HL-60 (cell line): Measurements from ENCODE around the gene WNT8A.

Source experiments
- DNase-seq, 2 experiments: peaks; one replicate each; pipeline ENCODE4 v3.0.0-alpha.2; 2010 to 2020; ENCODE audit warnings: low read depth in 1 of 2, low spot score in 1 of 2
- H3K27ac ChIP-seq: fragments of 250-450 bp; sonication (Bioruptor Pico); replicated peaks from 2 replicates; pipeline ENCODE4 v1.5.1; 2020; ENCODE audit warnings: mild to moderate bottlenecking, moderate library complexity
- H3K27me3 ChIP-seq: fragments of 250-450 bp; sonication (Bioruptor Pico); 2 replicates; pipeline ENCODE4 v1.5.1; 2021; ENCODE audit warnings: mild to moderate bottlenecking, moderate library complexity; ENCODE audit not compliant: insufficient read depth, poor library complexity, severe bottlenecking
- H3K4me3 ChIP-seq: replicated peaks from 2 replicates; pipeline ENCODE4 v1.5.1; 2011; ENCODE audit warnings: mild to moderate bottlenecking, control low read depth, low read length; ENCODE audit not compliant: insufficient read depth
- GABPA ChIP-seq: IDR thresholded peaks from 2 replicates; pipeline ENCODE4 v1.6.1; 2012; ENCODE audit warnings: low read depth
- POLR2AphosphoS5 ChIP-seq: IDR thresholded peaks from 2 replicates; pipeline ENCODE4 v1.6.1; 2012; ENCODE audit warnings: low read depth
- SPI1 ChIP-seq: IDR thresholded peaks from 2 replicates; pipeline ENCODE4 v1.6.1; 2012; ENCODE audit warnings: low read depth, mild to moderate bottlenecking, borderline replicate concordance
- TF ChIP-seq, protein P1 (sequence below): IDR thresholded peaks from one replicate; pipeline ENCODE4 v1.5.1; 2011; ENCODE audit warnings: low read length, control low read depth, inconsistent platforms; ENCODE audit not compliant: insufficient read depth
- TF ChIP-seq, protein P2 (sequence below): IDR thresholded peaks from 2 replicates; pipeline ENCODE4 v1.6.1; 2012; ENCODE audit warnings: low read depth; ENCODE audit not compliant: insufficient replicate concordance

The WNT8A gene

DNA sequence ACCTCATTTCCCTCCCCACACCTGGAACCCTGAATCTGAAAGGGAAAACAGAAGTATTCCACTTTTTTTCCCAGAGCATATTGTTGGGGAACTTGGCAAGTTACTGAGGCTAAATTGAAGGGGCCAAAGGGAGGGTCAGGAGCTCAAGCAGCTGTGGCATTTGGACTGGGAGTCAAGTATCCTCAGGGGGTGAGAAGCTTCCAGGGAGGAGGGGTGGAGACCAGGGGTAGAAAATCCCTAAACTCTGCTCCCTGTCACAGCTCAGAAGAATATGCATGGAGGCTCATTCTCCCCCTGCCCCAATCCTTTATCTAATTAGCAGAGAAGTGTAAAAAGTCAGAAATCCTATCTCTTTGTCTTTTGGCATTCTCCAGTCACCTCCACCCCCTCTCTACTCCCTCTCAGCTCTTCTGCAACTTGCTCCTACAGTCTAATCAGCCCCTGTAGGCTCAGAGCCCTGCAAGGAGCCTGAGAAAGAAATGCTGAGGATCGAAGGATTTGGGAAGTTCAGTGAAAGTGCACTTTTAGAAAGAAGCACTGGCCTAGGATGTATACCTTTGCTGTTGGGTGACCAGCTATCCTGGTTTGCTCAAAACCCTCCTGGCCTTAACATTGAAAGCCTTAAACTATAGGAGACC lies 5.7 kb upstream of the WNT8A start:
- Histone ChIP-seq H3K27ac (no peak overlapping the region), H3K4me3 (no peak overlapping the region), H3K27me3 (no peaks in the 10 kb centered on the region)
- no peak for TF ChIP-seq GABPA
- TF ChIP-seq, protein P1, sequence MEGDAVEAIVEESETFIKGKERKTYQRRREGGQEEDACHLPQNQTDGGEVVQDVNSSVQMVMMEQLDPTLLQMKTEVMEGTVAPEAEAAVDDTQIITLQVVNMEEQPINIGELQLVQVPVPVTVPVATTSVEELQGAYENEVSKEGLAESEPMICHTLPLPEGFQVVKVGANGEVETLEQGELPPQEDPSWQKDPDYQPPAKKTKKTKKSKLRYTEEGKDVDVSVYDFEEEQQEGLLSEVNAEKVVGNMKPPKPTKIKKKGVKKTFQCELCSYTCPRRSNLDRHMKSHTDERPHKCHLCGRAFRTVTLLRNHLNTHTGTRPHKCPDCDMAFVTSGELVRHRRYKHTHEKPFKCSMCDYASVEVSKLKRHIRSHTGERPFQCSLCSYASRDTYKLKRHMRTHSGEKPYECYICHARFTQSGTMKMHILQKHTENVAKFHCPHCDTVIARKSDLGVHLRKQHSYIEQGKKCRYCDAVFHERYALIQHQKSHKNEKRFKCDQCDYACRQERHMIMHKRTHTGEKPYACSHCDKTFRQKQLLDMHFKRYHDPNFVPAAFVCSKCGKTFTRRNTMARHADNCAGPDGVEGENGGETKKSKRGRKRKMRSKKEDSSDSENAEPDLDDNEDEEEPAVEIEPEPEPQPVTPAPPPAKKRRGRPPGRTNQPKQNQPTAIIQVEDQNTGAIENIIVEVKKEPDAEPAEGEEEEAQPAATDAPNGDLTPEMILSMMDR: no peak
- no peak for DNase-seq

DNA sequence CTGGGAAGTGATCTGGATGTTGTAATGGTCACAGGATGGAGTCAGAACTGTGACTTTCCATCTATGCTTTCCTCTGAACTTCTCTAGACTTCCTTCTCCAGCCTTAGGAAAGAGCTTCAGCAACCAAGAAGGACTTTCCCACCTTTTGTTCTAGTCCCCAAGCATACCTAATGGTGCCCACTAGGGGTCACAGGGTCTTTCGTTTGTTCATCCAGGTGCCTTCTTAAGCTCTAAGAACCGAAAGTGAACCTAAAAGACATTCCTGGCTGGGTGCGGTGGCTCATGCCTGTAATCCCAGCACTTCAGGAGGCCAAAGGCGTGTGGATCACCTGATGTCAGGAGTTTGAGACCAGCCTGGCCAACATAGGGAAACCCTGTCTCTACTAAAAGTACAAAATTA lies 1.8 kb upstream of the WNT8A start:
- no peak for DNase-seq
- TF ChIP-seq, protein P1: no peak
- TF ChIP-seq POLR2AphosphoS5 (no peak), GABPA (no peak), SPI1 (no peak)
- TF ChIP-seq, protein P2, sequence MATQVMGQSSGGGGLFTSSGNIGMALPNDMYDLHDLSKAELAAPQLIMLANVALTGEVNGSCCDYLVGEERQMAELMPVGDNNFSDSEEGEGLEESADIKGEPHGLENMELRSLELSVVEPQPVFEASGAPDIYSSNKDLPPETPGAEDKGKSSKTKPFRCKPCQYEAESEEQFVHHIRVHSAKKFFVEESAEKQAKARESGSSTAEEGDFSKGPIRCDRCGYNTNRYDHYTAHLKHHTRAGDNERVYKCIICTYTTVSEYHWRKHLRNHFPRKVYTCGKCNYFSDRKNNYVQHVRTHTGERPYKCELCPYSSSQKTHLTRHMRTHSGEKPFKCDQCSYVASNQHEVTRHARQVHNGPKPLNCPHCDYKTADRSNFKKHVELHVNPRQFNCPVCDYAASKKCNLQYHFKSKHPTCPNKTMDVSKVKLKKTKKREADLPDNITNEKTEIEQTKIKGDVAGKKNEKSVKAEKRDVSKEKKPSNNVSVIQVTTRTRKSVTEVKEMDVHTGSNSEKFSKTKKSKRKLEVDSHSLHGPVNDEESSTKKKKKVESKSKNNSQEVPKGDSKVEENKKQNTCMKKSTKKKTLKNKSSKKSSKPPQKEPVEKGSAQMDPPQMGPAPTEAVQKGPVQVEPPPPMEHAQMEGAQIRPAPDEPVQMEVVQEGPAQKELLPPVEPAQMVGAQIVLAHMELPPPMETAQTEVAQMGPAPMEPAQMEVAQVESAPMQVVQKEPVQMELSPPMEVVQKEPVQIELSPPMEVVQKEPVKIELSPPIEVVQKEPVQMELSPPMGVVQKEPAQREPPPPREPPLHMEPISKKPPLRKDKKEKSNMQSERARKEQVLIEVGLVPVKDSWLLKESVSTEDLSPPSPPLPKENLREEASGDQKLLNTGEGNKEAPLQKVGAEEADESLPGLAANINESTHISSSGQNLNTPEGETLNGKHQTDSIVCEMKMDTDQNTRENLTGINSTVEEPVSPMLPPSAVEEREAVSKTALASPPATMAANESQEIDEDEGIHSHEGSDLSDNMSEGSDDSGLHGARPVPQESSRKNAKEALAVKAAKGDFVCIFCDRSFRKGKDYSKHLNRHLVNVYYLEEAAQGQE: no peak
- no peak overlapping the region for H3K27ac ChIP-seq
- no peaks in the 10 kb centered on the region for H3K27me3 ChIP-seq
- no peak overlapping the region for H3K4me3 ChIP-seq

DNA sequence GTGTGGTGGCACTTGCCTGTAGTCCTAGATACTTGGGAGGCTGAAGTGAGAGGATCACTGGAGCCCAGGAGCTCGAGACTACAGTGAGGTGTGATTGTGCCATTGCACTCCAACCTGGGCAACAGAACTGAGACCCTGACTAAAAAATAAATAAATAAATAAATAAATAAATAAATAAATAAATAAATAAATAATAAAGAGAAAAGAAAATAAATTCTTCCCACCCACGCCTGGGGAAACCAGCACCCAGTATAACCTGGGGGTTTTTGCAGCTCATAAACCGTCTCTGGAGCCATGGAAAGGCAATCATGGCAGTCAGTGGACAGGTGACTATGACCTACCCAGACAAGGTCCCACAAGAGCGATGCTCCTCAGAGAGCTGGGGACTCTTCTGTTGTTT lies 7.9 kb downstream of the WNT8A start:
- Histone ChIP-seq H3K27ac (no peak overlapping the region), H3K4me3 (no peak overlapping the region), H3K27me3 (no peaks in the 10 kb centered on the region)
- DNase-seq: no peak
- TF ChIP-seq GABPA (no peak), POLR2AphosphoS5 (no peak), SPI1 (no peak)
- TF ChIP-seq, protein P1: no peak
- TF ChIP-seq, protein P2: no peak

DNA sequence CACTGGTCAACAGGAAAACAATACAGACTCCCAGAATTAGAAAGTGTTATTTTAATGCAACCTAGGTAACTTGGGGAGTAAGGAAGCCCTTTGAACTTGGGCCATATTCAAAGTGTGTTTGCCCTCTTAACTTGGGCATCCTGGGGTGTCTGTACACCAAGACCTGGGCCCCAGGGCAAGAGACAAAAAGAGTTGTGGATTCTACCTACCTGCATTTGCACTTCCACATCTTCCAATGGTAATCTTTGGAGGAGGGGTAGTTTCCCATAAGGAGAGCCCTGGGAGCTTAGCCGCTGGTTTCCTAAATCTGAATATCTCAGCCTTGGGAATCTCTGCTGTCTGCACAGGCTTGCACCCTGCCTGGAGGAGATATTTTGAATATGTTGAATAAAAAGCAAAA lies 8.5 kb downstream of the WNT8A start:
- Histone ChIP-seq H3K4me3 (no peak overlapping the region), H3K27ac (no peak overlapping the region), H3K27me3 (no peaks in the 10 kb centered on the region)
- DNase-seq: no peak
- TF ChIP-seq, protein P1: no peak
- no peak for TF ChIP-seq POLR2AphosphoS5
- no peak for TF ChIP-seq SPI1
- no peak for TF ChIP-seq GABPA
- TF ChIP-seq, protein P2: no peak
